SK-N-SH treated with all-trans-retinoic acid at 6 μM for 48 hours (cell line): Measurements from ENCODE around the gene GPR171.

Experiments
- ATAC-seq: fragments of 200-7000 bp; cut with Tn5 transposase; 3 replicates; pipeline ENCODE4 v1.9.1; 2020; ENCODE audit warnings: mild to moderate bottlenecking, moderate library complexity
- ARNTL ChIP-seq: fragments of 450-650 bp; formaldehyde crosslinking; IDR thresholded peaks from 2 replicates; pipeline ENCODE4 v1.5.0; 2020; ENCODE audit warnings: low read depth, mild to moderate bottlenecking, moderate library complexity, borderline replicate concordance
- BACH2 ChIP-seq: fragments of 250-450 bp; sonication (Bioruptor Pico); IDR thresholded peaks from 2 replicates; pipeline ENCODE4 v1.9.0; 2021; ENCODE audit warnings: mild to moderate bottlenecking, borderline replicate concordance
- CSDC2 ChIP-seq: fragments of 250-450 bp; sonication (Bioruptor Pico); IDR thresholded peaks from 2 replicates; pipeline ENCODE4 v1.5.0; 2020; ENCODE audit warnings: mild to moderate bottlenecking, moderate library complexity
- ESRRG ChIP-seq: fragments of 250-450 bp; sonication (Bioruptor Pico); IDR thresholded peaks from 2 replicates; pipeline ENCODE4 v1.6.1; 2021; ENCODE audit warnings: mild to moderate bottlenecking
- GLIS3 ChIP-seq: fragments of 250-450 bp; sonication (Bioruptor Pico); IDR thresholded peaks from 2 replicates; pipeline ENCODE4 v1.5.0; 2020; ENCODE audit warnings: mild to moderate bottlenecking, moderate library complexity
- ISL1 ChIP-seq: fragments of 250-450 bp; sonication (Bioruptor Pico); IDR thresholded peaks from 2 replicates; pipeline ENCODE4 v2.1.2; 2022; ENCODE audit warnings: mild to moderate bottlenecking, moderate library complexity
- OSR1 ChIP-seq: fragments of 250-450 bp; sonication (Bioruptor Pico); IDR thresholded peaks from 2 replicates; pipeline ENCODE4 v1.8.0; 2022; ENCODE audit warnings: moderate library complexity, mild to moderate bottlenecking, inconsistent platforms
- PPARA ChIP-seq: fragments of 250-450 bp; sonication (Bioruptor Pico); IDR thresholded peaks from 2 replicates; pipeline ENCODE4 v1.5.0; 2020; ENCODE audit warnings: mild to moderate bottlenecking, borderline replicate concordance
- SNAI2 ChIP-seq: fragments of 250-450 bp; sonication (Bioruptor Pico); IDR thresholded peaks from 2 replicates; pipeline ENCODE4 v1.5.0; 2020; ENCODE audit warnings: mild to moderate bottlenecking, moderate library complexity
- TCF4 ChIP-seq: fragments of 250-450 bp; sonication (Bioruptor Pico); IDR thresholded peaks from 2 replicates; pipeline ENCODE4 v1.8.0; 2021; ENCODE audit warnings: mild to moderate bottlenecking, moderate library complexity, borderline replicate concordance
- TOX ChIP-seq: fragments of 250-450 bp; sonication (Bioruptor Pico); IDR thresholded peaks from 2 replicates; pipeline ENCODE4 v1.8.0; 2021; ENCODE audit warnings: mild to moderate bottlenecking, moderate library complexity, borderline replicate concordance
- ZC3H10 ChIP-seq: fragments of 250-450 bp; sonication (Bioruptor Pico); IDR thresholded peaks from 2 replicates; pipeline ENCODE4 v1.5.1; 2021; ENCODE audit warnings: mild to moderate bottlenecking, moderate library complexity
- ZFP3 ChIP-seq: fragments of 250-450 bp; sonication (Bioruptor Pico); IDR thresholded peaks from 2 replicates; pipeline ENCODE4 v1.5.0; 2020; ENCODE audit warnings: mild to moderate bottlenecking, moderate library complexity
- ZFP30 ChIP-seq: fragments of 450-650 bp; formaldehyde crosslinking; IDR thresholded peaks from 2 replicates; pipeline ENCODE4 v1.5.0; 2022; ENCODE audit warnings: mild to moderate bottlenecking, moderate library complexity
- ZNF565 ChIP-seq: fragments of 450-650 bp; formaldehyde crosslinking; conservative IDR thresholded peaks from 2 replicates; pipeline ENCODE4 v1.5.0; 2020; ENCODE audit warnings: low read depth, mild to moderate bottlenecking, moderate library complexity
- ZNF70 ChIP-seq: fragments of 450-650 bp; formaldehyde crosslinking; IDR thresholded peaks from 2 replicates; pipeline ENCODE4 v1.5.0; 2020; ENCODE audit warnings: mild to moderate bottlenecking, moderate library complexity
- ZNF8 ChIP-seq: fragments of 450-650 bp; formaldehyde crosslinking; IDR thresholded peaks from 2 replicates; pipeline ENCODE4 v1.5.0; 2020; ENCODE audit warnings: mild to moderate bottlenecking, moderate library complexity
- TF ChIP-seq, protein P1 (sequence below): fragments of 250-450 bp; sonication (Bioruptor Pico); IDR thresholded peaks from 2 replicates; pipeline ENCODE4 v1.8.0; 2021; ENCODE audit warnings: low read depth, mild to moderate bottlenecking, moderate library complexity, borderline replicate concordance
- TF ChIP-seq, protein P2 (sequence below): fragments of 250-450 bp; sonication (Bioruptor Pico); IDR thresholded peaks from 2 replicates; pipeline ENCODE4 v1.5.1; 2020; ENCODE audit warnings: low read depth, mild to moderate bottlenecking, moderate library complexity
- TF ChIP-seq, protein P3 (sequence below): fragments of 250-450 bp; sonication (Bioruptor Pico); IDR thresholded peaks from 2 replicates; pipeline ENCODE4 v1.5.0; 2020; ENCODE audit warnings: mild to moderate bottlenecking, moderate library complexity
- TF ChIP-seq, protein P4 (sequence below): fragments of 250-450 bp; sonication (Bioruptor Pico); IDR thresholded peaks from 2 replicates; pipeline ENCODE4 v1.5.1; 2021; ENCODE audit warnings: mild to moderate bottlenecking, moderate library complexity
- TF ChIP-seq, protein P5 (sequence below): fragments of 250-450 bp; sonication (Bioruptor Pico); IDR thresholded peaks from 2 replicates; pipeline ENCODE4 v1.8.0; 2020; ENCODE audit warnings: mild to moderate bottlenecking, moderate library complexity, borderline replicate concordance

Gene GPR171

DNA sequence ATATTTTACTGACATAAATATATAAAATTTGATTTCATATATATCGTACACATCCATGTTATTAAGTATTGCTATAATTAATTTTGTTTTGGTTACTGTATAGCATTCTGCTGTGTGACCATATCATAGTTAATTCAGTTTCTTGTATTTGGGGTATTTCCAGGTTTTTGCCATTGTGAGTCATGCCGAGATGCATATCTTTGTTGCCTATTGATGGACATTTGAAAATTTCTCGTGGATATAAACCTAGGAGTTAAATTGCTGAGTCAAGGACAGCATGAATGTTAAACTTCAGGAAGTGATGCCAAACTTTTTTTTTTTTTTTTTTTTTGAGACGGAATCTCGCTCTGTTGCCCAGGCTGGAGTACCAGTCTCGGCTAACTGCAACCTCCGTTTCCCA lies 33.7 kb upstream of the GPR171 start:
- ATAC-seq, result no peak
- TF ChIP-seq TCF4 (CRISPR knock-in tag) (no peak), CSDC2 (CRISPR knock-in tag) (no peak), ZNF8 (no peak), ZFP30 (CRISPR knock-in tag) (no peak), ARNTL (no peak), ISL1 (CRISPR knock-in tag) (no peak), ZNF565 (CRISPR knock-in tag) (no peak), ZFP3 (CRISPR knock-in tag) (no peak)
- TF ChIP-seq, protein P1, sequence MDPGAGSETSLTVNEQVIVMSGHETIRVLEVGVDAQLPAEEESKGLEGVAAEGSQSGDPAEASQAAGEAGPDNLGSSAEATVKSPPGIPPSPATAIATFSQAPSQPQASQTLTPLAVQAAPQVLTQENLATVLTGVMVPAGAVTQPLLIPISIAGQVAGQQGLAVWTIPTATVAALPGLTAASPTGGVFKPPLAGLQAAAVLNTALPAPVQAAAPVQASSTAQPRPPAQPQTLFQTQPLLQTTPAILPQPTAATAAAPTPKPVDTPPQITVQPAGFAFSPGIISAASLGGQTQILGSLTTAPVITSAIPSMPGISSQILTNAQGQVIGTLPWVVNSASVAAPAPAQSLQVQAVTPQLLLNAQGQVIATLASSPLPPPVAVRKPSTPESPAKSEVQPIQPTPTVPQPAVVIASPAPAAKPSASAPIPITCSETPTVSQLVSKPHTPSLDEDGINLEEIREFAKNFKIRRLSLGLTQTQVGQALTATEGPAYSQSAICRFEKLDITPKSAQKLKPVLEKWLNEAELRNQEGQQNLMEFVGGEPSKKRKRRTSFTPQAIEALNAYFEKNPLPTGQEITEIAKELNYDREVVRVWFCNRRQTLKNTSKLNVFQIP (CRISPR knock-in tag), result no peak

DNA sequence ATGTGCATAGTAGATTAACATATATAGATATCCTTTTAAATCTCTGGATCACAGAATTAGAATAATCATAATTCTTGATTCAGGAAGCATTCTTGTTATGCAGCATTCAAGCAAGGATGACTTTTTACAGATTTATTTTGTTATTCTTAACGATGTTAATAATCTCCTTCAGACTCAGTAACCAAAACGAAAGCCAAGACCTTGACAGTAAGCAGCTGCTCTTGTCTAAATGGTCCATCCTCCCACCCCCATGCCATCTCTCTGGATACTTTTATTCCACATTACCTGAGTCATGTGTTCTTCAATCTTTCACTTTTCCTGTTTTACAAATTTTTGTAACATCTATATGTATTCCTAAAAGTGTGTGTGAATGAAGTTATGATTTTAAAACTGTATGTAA lies 33.3 kb upstream of the GPR171 start:
- TF ChIP-seq PPARA (CRISPR knock-in tag) (no peak), ARNTL (no peak), CSDC2 (CRISPR knock-in tag) (no peak), TCF4 (CRISPR knock-in tag) (no peak), ZC3H10 (CRISPR knock-in tag) (no peak), ISL1 (CRISPR knock-in tag) (no peak), ESRRG (CRISPR knock-in tag) (no peak), TOX (no peak), SNAI2 (no peak), GLIS3 (CRISPR knock-in tag) (no peak), OSR1 (CRISPR knock-in tag) (no peak), ZNF565 (CRISPR knock-in tag) (no peak)
- TF ChIP-seq, protein P1 (CRISPR knock-in tag), result no peak
- TF ChIP-seq, protein P2, sequence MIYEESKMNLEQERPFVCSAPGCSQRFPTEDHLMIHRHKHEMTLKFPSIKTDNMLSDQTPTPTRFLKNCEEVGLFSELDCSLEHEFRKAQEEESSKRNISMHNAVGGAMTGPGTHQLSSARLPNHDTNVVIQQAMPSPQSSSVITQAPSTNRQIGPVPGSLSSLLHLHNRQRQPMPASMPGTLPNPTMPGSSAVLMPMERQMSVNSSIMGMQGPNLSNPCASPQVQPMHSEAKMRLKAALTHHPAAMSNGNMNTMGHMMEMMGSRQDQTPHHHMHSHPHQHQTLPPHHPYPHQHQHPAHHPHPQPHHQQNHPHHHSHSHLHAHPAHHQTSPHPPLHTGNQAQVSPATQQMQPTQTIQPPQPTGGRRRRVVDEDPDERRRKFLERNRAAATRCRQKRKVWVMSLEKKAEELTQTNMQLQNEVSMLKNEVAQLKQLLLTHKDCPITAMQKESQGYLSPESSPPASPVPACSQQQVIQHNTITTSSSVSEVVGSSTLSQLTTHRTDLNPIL, result no peak
- TF ChIP-seq, all 23 proteins: peak for 0
- 0 out of 3 replicates have a peak, but pooled peaks have one; percentile 18 for ATAC-seq

DNA sequence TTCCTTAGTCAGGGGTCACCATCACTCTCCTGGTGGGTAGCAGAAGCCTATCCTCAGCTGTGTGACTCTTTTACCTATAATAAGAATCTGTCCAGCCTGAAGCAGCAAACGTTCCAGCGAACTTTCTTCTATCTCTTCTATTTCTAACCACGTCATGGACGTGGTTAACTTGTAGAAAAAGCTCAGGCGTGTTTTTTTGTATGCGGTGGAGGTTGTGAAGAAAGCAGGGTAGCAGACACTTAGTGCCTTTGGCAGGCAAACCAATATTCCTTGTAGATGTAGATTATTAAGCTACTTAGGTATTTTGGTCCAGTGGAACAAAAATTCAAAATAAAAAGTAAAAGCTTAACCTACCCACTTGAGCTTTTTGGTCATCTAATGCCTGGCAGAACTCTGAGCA lies 31.8 kb upstream of the GPR171 start:
- ATAC-seq, result no peak
- TF ChIP-seq ZNF70 (CRISPR knock-in tag) (no peak), ZFP30 (CRISPR knock-in tag) (no peak), ZNF8 (no peak), OSR1 (CRISPR knock-in tag) (no peak), ISL1 (CRISPR knock-in tag) (no peak), ARNTL (no peak), GLIS3 (CRISPR knock-in tag) (no peak)
- TF ChIP-seq, protein P3, sequence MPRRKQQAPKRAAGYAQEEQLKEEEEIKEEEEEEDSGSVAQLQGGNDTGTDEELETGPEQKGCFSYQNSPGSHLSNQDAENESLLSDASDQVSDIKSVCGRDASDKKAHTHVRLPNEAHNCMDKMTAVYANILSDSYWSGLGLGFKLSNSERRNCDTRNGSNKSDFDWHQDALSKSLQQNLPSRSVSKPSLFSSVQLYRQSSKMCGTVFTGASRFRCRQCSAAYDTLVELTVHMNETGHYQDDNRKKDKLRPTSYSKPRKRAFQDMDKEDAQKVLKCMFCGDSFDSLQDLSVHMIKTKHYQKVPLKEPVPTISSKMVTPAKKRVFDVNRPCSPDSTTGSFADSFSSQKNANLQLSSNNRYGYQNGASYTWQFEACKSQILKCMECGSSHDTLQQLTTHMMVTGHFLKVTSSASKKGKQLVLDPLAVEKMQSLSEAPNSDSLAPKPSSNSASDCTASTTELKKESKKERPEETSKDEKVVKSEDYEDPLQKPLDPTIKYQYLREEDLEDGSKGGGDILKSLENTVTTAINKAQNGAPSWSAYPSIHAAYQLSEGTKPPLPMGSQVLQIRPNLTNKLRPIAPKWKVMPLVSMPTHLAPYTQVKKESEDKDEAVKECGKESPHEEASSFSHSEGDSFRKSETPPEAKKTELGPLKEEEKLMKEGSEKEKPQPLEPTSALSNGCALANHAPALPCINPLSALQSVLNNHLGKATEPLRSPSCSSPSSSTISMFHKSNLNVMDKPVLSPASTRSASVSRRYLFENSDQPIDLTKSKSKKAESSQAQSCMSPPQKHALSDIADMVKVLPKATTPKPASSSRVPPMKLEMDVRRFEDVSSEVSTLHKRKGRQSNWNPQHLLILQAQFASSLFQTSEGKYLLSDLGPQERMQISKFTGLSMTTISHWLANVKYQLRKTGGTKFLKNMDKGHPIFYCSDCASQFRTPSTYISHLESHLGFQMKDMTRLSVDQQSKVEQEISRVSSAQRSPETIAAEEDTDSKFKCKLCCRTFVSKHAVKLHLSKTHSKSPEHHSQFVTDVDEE, result no peak

DNA sequence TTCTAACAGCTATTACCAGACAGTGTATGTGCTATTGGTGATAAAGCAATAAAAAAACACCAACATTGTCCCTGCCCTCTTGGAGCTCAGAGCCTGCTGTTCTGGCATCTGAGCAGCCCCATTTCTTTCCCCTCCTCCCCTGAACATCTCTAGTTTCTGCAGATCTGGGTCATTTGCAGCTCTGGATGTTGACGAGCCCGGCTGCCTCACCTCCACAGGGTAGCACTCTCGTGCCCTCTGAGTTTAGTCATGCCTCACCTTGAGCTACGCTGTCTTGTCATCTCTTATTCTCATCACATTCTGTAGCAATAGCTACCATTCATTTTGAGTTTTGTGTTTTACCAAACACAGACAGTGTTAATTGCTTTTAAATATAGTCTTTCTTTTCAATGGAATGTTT lies 30.0 kb upstream of the GPR171 start:
- ATAC-seq, result no peak
- TF ChIP-seq ZC3H10 (CRISPR knock-in tag), result no peak
- TF ChIP-seq, protein P4, sequence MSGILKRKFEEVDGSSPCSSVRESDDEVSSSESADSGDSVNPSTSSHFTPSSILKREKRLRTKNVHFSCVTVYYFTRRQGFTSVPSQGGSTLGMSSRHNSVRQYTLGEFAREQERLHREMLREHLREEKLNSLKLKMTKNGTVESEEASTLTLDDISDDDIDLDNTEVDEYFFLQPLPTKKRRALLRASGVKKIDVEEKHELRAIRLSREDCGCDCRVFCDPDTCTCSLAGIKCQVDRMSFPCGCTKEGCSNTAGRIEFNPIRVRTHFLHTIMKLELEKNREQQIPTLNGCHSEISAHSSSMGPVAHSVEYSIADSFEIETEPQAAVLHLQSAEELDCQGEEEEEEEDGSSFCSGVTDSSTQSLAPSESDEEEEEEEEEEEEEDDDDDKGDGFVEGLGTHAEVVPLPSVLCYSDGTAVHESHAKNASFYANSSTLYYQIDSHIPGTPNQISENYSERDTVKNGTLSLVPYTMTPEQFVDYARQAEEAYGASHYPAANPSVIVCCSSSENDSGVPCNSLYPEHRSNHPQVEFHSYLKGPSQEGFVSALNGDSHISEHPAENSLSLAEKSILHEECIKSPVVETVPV (CRISPR knock-in tag), result no peak
- no peak for TF ChIP-seq TOX
- no peak for TF ChIP-seq BACH2 (CRISPR knock-in tag)
- no peak for TF ChIP-seq SNAI2
- TF ChIP-seq, protein P5, sequence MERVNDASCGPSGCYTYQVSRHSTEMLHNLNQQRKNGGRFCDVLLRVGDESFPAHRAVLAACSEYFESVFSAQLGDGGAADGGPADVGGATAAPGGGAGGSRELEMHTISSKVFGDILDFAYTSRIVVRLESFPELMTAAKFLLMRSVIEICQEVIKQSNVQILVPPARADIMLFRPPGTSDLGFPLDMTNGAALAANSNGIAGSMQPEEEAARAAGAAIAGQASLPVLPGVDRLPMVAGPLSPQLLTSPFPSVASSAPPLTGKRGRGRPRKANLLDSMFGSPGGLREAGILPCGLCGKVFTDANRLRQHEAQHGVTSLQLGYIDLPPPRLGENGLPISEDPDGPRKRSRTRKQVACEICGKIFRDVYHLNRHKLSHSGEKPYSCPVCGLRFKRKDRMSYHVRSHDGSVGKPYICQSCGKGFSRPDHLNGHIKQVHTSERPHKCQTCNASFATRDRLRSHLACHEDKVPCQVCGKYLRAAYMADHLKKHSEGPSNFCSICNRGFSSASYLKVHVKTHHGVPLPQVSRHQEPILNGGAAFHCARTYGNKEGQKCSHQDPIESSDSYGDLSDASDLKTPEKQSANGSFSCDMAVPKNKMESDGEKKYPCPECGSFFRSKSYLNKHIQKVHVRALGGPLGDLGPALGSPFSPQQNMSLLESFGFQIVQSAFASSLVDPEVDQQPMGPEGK (CRISPR knock-in tag), result no peak
- TF ChIP-seq ISL1 (CRISPR knock-in tag), result no peak
- no peak for TF ChIP-seq ZNF565 (CRISPR knock-in tag)
- no peak for TF ChIP-seq GLIS3 (CRISPR knock-in tag)
- TF ChIP-seq ESRRG (CRISPR knock-in tag), result no peak
- TF ChIP-seq, protein P3, result no peak
- TF ChIP-seq CSDC2 (CRISPR knock-in tag), result no peak
- no peak for TF ChIP-seq TCF4 (CRISPR knock-in tag)
